GM12865 (cell line): ENCODE measurements around the gene MBD6.
A peak's percentile ranks its signal among the peaks of the same experiment; 100 is the strongest.

Experiments used
- DNase-seq: peaks from one replicate; pipeline ENCODE4 v3.0.0; 2010; ENCODE audit warnings: low read depth
- H3K4me3 ChIP-seq: 2 replicates; pipeline ENCODE4 v1.5.1; 2011; ENCODE audit warnings: mild to moderate bottlenecking, low read depth, low read length, control low read depth
- CTCF ChIP-seq: IDR thresholded peaks from 2 replicates; pipeline ENCODE4 v1.5.1; 2011; ENCODE audit warnings: low read length, control low read depth, low read depth, inconsistent platforms; ENCODE audit not compliant: insufficient read depth; ENCODE audit errors: missing control alignments

The MBD6 gene

DNA sequence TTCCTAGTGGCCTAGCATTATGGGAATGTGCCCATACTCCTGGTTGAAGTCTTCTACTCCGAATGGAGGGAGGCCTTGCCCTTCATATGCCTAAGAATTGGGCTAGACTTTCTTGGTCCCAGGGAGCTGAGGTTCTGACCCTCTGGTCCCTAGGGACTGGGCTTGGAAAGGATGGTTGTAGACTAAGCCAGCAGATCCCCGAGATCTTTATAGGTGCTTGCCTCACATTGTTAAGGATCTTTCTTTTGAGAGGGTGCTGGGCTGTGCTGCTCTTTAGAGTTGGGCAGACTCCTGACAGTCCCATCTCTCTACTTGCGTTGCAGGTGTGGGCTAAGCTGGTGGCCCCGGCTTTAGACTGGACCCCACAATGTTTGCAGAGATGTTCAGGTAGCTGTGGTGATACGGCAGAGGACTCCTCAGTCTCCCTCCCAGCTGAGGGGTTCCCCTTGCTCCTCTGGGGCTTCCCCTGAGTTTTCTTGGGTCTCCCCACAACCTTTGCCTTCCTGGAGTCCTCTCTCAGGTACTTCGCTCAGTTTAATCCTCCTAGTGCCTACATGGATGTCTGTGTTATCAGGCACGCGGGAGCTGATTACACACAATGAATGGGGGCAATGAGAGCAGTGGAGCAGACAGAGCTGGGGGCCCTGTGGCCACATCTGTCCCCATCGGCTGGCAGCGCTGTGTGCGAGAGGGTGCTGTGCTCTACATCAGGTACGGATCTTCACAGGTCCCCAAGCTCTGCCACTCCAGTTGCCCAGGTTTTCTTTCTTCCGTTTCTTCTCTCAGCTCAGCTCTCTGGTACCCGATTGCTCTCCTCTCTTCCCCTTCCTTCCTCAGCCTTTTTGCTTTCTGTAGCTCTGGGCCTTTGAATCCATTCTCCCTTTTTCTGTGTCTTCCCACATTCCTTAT is 1.3 kb downstream of the MBD6 start:
- peak overlapping the region; percentile 92 for H3K4me3 ChIP-seq
- TF ChIP-seq CTCF: no peak
- peak; percentile 25 for DNase-seq

- no peak for DNase-seq
- TF ChIP-seq CTCF: no peak
- no peak overlapping the region for H3K4me3 ChIP-seq
Observed at GRCh38 chr12:57524814-57525614, 2.4 kb downstream of the MBD6 start.

DNA sequence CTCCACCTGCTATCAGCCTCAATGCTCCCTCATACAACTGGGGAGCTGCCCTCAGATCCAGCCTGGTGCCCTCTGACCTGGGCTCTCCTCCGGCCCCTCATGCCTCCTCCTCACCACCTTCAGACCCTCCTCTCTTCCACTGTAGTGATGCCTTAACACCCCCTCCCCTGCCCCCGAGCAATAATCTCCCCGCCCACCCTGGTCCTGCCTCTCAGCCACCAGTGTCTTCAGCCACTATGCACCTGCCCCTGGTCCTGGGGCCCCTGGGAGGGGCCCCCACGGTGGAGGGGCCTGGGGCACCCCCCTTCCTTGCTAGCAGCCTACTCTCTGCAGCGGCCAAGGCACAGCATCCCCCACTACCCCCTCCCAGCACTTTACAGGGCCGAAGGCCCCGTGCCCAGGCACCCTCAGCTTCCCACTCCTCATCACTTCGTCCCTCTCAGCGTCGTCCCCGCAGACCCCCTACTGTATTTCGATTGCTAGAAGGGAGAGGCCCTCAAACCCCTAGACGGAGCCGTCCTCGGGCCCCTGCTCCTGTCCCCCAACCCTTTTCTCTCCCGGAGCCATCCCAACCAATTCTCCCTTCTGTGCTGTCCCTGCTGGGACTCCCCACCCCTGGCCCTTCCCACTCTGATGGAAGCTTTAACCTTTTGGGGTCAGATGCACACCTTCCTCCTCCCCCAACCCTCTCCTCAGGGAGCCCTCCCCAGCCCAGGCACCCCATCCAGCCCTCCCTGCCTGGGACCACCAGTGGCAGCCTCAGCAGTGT is 3.2 kb downstream of the MBD6 start:
- no peak overlapping the region for H3K4me3 ChIP-seq
- no peak for TF ChIP-seq CTCF
- DNase-seq: no peak

- H3K4me3 ChIP-seq: no peak overlapping the region
- TF ChIP-seq CTCF: no peak
- DNase-seq: no peak
Observed at GRCh38 chr12:57526477-57527126, 4.0 kb downstream of the MBD6 start.

DNA sequence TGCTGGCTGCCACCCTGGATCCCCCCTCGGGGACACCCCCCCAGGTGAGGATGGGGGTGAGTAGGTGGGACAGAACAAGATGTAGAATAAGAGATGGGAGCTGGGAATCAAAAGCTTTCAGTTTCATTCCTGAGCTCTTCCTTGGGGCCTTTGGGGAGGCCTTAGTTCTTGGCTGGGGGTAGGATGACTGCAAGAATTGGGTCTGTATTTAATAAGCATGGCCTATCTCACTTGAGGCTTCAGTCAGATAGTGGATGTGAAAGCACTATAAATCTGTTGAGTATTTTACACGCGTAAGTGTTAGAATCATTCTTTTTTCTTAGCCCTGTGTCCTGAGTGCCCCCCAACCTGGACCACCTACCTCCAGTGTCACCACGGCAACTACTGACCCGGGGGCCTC is 4.6 kb downstream of the MBD6 start:
- TF ChIP-seq CTCF: no peak
- no peak overlapping the region for H3K4me3 ChIP-seq
- DNase-seq: no peak

- DNase-seq: no peak
- TF ChIP-seq CTCF: no peak
- H3K4me3 ChIP-seq: no peak overlapping the region
Observed at GRCh38 chr12:57528176-57528575, 5.6 kb downstream of the MBD6 start.
